ENCODE results near the gene MYH4.

The MYH4 gene

DNA sequence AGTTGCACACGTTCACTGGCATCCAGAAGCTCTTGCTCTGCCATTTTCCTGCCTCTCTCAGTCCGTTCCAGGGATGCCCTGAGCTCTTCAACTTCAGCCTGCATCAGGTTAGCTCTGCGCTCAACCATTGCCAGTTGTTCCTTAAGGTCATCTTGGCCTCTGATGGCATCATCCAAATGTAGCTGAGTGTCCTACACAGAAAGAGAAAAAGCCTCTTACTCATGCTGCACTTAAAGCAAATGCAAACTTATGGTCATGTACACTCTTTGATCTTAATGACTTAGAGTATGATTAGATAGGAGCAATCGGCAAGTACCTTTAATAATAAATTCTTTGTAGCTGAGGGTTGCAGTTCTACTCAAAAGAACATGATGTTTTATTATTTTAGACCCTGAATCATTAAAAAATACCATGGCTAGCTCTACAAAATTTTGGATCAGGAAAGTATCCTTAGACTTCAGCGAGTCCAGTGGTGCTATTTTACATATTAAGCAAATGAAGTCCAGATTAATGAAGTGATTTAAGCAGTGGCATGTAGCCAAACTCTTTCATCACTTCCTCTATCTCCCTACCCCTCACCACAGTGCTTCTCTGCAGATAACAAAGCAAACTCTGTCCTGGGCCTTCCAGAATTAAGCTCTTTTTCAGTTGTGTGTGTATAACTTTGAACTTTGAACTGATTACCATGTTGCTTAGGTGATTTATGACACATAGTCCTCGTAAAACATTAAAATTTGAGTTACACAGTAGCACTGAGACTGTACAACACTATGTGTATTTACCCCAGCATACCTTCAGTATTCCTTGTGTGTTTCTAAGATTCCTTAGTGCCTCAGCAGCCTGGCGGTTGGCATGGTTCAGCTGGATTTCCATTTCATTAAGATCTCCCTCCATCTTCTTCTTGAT is 22.1 kb downstream of the MYH4 start:
- H3K18ac ChIP-seq (ENCODE audit: low read depth in 1 of 2, low read length in 2 of 2): no peak overlapping the region
- no peak for DNase-seq
- H3K4me2 ChIP-seq (ENCODE audit: low read length, poor library complexity, severe bottlenecking): no peak overlapping the region
- no peaks in the 10 kb centered on the region for H3K9me3 ChIP-seq (ENCODE audit: control insufficient read depth, low read length)
- no peak overlapping the region for H3K23ac ChIP-seq (ENCODE audit: low read length in 2 of 2)
- H3K27ac ChIP-seq (ENCODE audit: low read length, poor library complexity, severe bottlenecking): no peak overlapping the region
- no peak overlapping the region for H2BK120ac ChIP-seq (ENCODE audit: low read depth, low read length)
- no peak overlapping the region for H2BK12ac ChIP-seq (ENCODE audit: low read length in 2 of 2)
- H3K4ac ChIP-seq (ENCODE audit: low read depth in 1 of 2, low read length in 2 of 2): no peak overlapping the region
- no peak overlapping the region for H4K8ac ChIP-seq (ENCODE audit: low read length)
- H4K91ac ChIP-seq (ENCODE audit: low read length): no peak overlapping the region
- H2AK5ac ChIP-seq (ENCODE audit: low read length, severe bottlenecking): no peak overlapping the region
- no peak overlapping the region for H3K4me3 ChIP-seq (ENCODE audit: insufficient read depth in 1 of 2, low read depth in 1 of 2, low read length in 2 of 2)
- WGBS: 77% methylated on average over 5 of the region's 7 CpGs
- no peak overlapping the region for H2BK5ac ChIP-seq (ENCODE audit: low read depth, low read length, poor library complexity, severe bottlenecking)
- H3K9ac ChIP-seq (ENCODE audit: low read length): no peak overlapping the region
- no peak overlapping the region for H2AFZ ChIP-seq (ENCODE audit: low read depth, low read length)
- H3K27me3 ChIP-seq (ENCODE audit: control insufficient read depth in 1 of 2, insufficient read depth in 1 of 2, low read length in 2 of 2): peaks cover 0 to 4% of the 10 kb centered on the region in 2 experiments
- H3K4me1 ChIP-seq (ENCODE audit: control insufficient read depth, insufficient read depth, low read depth, low read length): no peaks in the 10 kb centered on the region
- H2BK15ac ChIP-seq (ENCODE audit: low read depth, poor library complexity, severe bottlenecking): no peak overlapping the region
- no peaks in the 10 kb centered on the region for H3K79me1 ChIP-seq (replicated peaks; ENCODE audit: low read length, poor library complexity, severe bottlenecking)
- H3K36me3 ChIP-seq (ENCODE audit: control insufficient read depth in 1 of 2, insufficient read depth in 2 of 2, low read depth in 1 of 2, low read length in 2 of 2): no peaks in the 10 kb centered on the region
- no peak overlapping the region for H3K14ac ChIP-seq (ENCODE audit: low read length in 2 of 2)

DNA sequence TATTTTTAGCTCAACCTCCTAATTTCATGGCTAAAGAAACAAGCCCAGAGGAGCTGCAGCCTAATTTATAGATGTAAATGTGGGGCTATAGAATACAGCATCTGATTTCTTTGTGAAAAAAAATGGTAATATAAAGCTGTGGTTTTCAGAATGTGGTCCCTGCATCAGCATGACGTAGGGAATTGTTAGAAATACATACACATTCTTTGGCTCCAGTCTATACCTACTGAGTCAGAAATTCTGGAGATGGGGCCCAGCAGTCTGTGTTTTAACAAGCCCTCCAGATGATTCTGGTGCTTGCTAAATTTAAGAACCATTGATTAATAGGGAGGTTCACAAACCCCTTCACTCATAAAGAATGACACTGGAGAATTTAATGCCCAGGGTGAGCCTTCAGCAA is 29.5 kb downstream of the MYH4 start:
- Histone ChIP-seq H3K79me1 (replicated peaks; ENCODE audit: low read length, poor library complexity, severe bottlenecking) (no peaks in the 10 kb centered on the region), H3K23ac (ENCODE audit: low read length in 2 of 2) (no peak overlapping the region), H3K18ac (ENCODE audit: low read depth in 1 of 2, low read length in 2 of 2) (no peak overlapping the region), H2BK15ac (ENCODE audit: low read depth, poor library complexity, severe bottlenecking) (no peak overlapping the region), H2AK5ac (ENCODE audit: low read length, severe bottlenecking) (no peak overlapping the region), H3K27me3 (ENCODE audit: control insufficient read depth in 1 of 2, insufficient read depth in 1 of 2, low read length in 2 of 2) (peaks cover 0 to 4% of the 10 kb centered on the region in 2 experiments), H3K9me3 (ENCODE audit: control insufficient read depth, low read length) (no peaks in the 10 kb centered on the region), H3K9ac (ENCODE audit: low read length) (no peak overlapping the region), H3K4ac (ENCODE audit: low read depth in 1 of 2, low read length in 2 of 2) (no peak overlapping the region), H2BK12ac (ENCODE audit: low read length in 2 of 2) (no peak overlapping the region), H3K4me3 (ENCODE audit: insufficient read depth in 1 of 2, low read depth in 1 of 2, low read length in 2 of 2) (no peak overlapping the region), H4K91ac (ENCODE audit: low read length) (no peak overlapping the region), H2AFZ (ENCODE audit: low read depth, low read length) (no peak overlapping the region), H3K14ac (ENCODE audit: low read length in 2 of 2) (no peak overlapping the region), H3K36me3 (ENCODE audit: control insufficient read depth in 1 of 2, insufficient read depth in 2 of 2, low read depth in 1 of 2, low read length in 2 of 2) (no peaks in the 10 kb centered on the region), H2BK120ac (ENCODE audit: low read depth, low read length) (no peak overlapping the region), H3K4me2 (ENCODE audit: low read length, poor library complexity, severe bottlenecking) (no peak overlapping the region), H3K4me1 (ENCODE audit: control insufficient read depth, insufficient read depth, low read depth, low read length) (no peaks in the 10 kb centered on the region), H4K8ac (ENCODE audit: low read length) (no peak overlapping the region), H3K27ac (ENCODE audit: low read length, poor library complexity, severe bottlenecking) (no peak overlapping the region), H2BK5ac (ENCODE audit: low read depth, low read length, poor library complexity, severe bottlenecking) (no peak overlapping the region)
- WGBS: 60% methylated on average over 1 of the region's 1 CpG
- no peak for DNase-seq

DNA sequence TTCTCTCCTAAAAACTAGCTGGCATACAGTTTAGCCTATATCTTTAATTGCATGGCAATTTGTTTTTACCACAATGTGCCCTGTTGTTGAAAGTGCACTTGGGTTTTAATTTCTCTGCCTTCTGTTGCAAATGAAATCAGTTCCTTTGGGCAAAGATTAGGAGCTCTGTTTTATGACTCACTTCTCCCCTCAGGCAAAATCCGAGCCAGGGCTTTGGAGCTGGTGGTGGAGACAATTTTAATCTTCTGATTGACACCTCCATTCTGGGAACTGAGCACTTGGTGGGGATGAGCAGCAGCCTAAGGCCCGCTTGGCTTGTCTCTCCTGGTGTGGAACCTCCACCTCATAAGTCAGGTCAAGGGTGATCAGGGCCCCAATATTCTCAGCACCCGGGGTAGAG is 34.3 kb downstream of the MYH4 start:
- Histone ChIP-seq H3K36me3 (ENCODE audit: control insufficient read depth in 1 of 2, insufficient read depth in 2 of 2, low read depth in 1 of 2, low read length in 2 of 2) (no peaks in the 10 kb centered on the region), H2BK15ac (ENCODE audit: low read depth, poor library complexity, severe bottlenecking) (no peak overlapping the region), H2BK5ac (ENCODE audit: low read depth, low read length, poor library complexity, severe bottlenecking) (no peak overlapping the region), H2BK12ac (ENCODE audit: low read length in 2 of 2) (no peak overlapping the region), H4K8ac (ENCODE audit: low read length) (no peak overlapping the region), H2AK5ac (ENCODE audit: low read length, severe bottlenecking) (no peak overlapping the region), H3K4me2 (ENCODE audit: low read length, poor library complexity, severe bottlenecking) (no peak overlapping the region), H3K18ac (ENCODE audit: low read depth in 1 of 2, low read length in 2 of 2) (no peak overlapping the region), H3K9ac (ENCODE audit: low read length) (no peak overlapping the region), H3K4ac (ENCODE audit: low read depth in 1 of 2, low read length in 2 of 2) (no peak overlapping the region), H2AFZ (ENCODE audit: low read depth, low read length) (no peak overlapping the region), H3K79me1 (replicated peaks; ENCODE audit: low read length, poor library complexity, severe bottlenecking) (no peaks in the 10 kb centered on the region), H3K23ac (ENCODE audit: low read length in 2 of 2) (no peak overlapping the region), H3K9me3 (ENCODE audit: control insufficient read depth, low read length) (peaks cover 24% of the 10 kb centered on the region), H3K4me3 (ENCODE audit: insufficient read depth in 1 of 2, low read depth in 1 of 2, low read length in 2 of 2) (no peak overlapping the region), H3K27ac (ENCODE audit: low read length, poor library complexity, severe bottlenecking) (no peak overlapping the region), H3K14ac (ENCODE audit: low read length in 2 of 2) (no peak overlapping the region), H4K91ac (ENCODE audit: low read length) (no peak overlapping the region), H3K27me3 (ENCODE audit: control insufficient read depth in 1 of 2, insufficient read depth in 1 of 2, low read length in 2 of 2) (no peaks in the 10 kb centered on the region), H2BK120ac (ENCODE audit: low read depth, low read length) (no peak overlapping the region), H3K4me1 (ENCODE audit: control insufficient read depth, insufficient read depth, low read depth, low read length) (no peaks in the 10 kb centered on the region)
- WGBS: 66% methylated on average over 3 of the region's 3 CpGs
- DNase-seq: no peak

DNA sequence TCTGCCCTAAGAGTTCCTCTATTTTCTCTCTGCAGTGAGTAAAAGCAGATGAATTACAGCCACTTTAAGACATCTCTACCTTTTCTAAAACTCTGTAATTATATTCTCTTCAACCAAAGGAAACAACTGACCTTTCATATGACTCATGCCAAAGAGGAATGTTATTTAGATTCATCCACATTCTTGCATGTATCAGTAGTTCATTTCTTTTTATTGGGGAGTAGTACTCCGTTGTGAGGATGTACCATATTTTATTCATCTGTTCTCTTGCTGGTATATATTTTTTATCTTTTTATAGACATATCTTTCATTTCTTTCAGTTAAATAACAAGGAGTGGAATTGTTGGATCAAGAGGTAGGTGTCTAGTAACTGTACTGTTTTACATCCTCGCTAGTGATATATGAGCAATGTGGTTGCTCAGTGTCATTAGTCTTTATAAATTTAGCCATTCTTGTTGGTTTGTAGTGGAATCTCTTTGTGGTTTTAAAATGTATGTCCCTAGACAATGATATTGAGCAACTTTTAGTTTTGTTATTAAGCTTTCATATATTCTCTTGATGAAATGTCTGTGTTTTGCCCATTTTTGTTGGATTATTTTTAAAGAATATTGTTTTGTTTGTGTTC is 39.8 kb downstream of the MYH4 start:
- Histone ChIP-seq H3K4me2 (ENCODE audit: low read length, poor library complexity, severe bottlenecking) (no peak overlapping the region), H3K18ac (ENCODE audit: low read depth in 1 of 2, low read length in 2 of 2) (no peak overlapping the region), H2BK15ac (ENCODE audit: low read depth, poor library complexity, severe bottlenecking) (no peak overlapping the region), H3K27ac (ENCODE audit: low read length, poor library complexity, severe bottlenecking) (no peak overlapping the region), H3K9me3 (ENCODE audit: control insufficient read depth, low read length) (peaks cover 26% of the 10 kb centered on the region), H2BK5ac (ENCODE audit: low read depth, low read length, poor library complexity, severe bottlenecking) (no peak overlapping the region), H3K27me3 (ENCODE audit: control insufficient read depth in 1 of 2, insufficient read depth in 1 of 2, low read length in 2 of 2) (no peaks in the 10 kb centered on the region), H3K4me3 (ENCODE audit: insufficient read depth in 1 of 2, low read depth in 1 of 2, low read length in 2 of 2) (no peak overlapping the region), H4K91ac (ENCODE audit: low read length) (no peak overlapping the region), H2AK5ac (ENCODE audit: low read length, severe bottlenecking) (no peak overlapping the region), H3K4me1 (ENCODE audit: control insufficient read depth, insufficient read depth, low read depth, low read length) (no peaks in the 10 kb centered on the region), H2BK120ac (ENCODE audit: low read depth, low read length) (no peak overlapping the region), H3K36me3 (ENCODE audit: control insufficient read depth in 1 of 2, insufficient read depth in 2 of 2, low read depth in 1 of 2, low read length in 2 of 2) (no peaks in the 10 kb centered on the region), H3K79me1 (replicated peaks; ENCODE audit: low read length, poor library complexity, severe bottlenecking) (no peaks in the 10 kb centered on the region), H2AFZ (ENCODE audit: low read depth, low read length) (no peak overlapping the region), H2BK12ac (ENCODE audit: low read length in 2 of 2) (no peak overlapping the region), H3K14ac (ENCODE audit: low read length in 2 of 2) (no peak overlapping the region), H3K9ac (ENCODE audit: low read length) (no peak overlapping the region), H3K23ac (ENCODE audit: low read length in 2 of 2) (no peak overlapping the region), H3K4ac (ENCODE audit: low read depth in 1 of 2, low read length in 2 of 2) (no peak overlapping the region), H4K8ac (ENCODE audit: low read length) (no peak overlapping the region)
- peak; percentile 66 for DNase-seq
- WGBS: 29% methylated on average over 1 of the region's 2 CpGs
